HCT116 (cell line): ENCODE measurements around the gene PLEKHG5. TPM values are rescaled to one million over a fixed set of nuclear protein-coding genes. Genes with fewer than 3 reads are reported as not detected.

ENCODE experiments used
- ATAC-seq: fragments of 200-7000 bp; cut with Tn5 transposase; 2 replicates; pipeline ENCODE4 v1.9.1; 2020; ENCODE audit warnings: mild to moderate bottlenecking, moderate library complexity
- BruUV-seq: library from RNA; stranded (reverse); fragments of 400-500 nt; replicated peaks from 2 replicates; lab custom pipeline; 2021; lab: Mats Ljungman, UMichigan
- CTCF ChIA-PET: fragments of 300-600 bp; sonication (Branson Sonifier 250); formaldehyde crosslinking; loops from one replicate; lab custom pipeline; 2021; ENCODE audit warnings: antibody characterized with exemption; lab: Charles Lee
- POLR2A ChIA-PET: fragments of 300-600, 350-600 bp; sonication (Branson Sonifier 250); formaldehyde crosslinking; loops from one replicate; lab custom pipeline; 2021; ENCODE audit warnings: antibody characterized with exemption; lab: Charles Lee
- RAD21 ChIA-PET, 2 experiments: fragments of 300-600 bp; sonication (Branson Sonifier 250); formaldehyde crosslinking; loops; one replicate each; lab custom pipeline; 2023; ENCODE audit warnings: low total read pairs in 2 of 2; ENCODE audit not compliant: uncharacterized antibody in 2 of 2, unreplicated experiment in 2 of 2, low non-redundant PET in 1 of 2; lab: Charles Lee
- DNase-seq: peaks from one replicate; pipeline ENCODE4 v3.0.0-alpha.2; 2010; ENCODE audit warnings: low read depth, low spot score
- H2AFZ ChIP-seq: fragments of 200-600 bp; shearing (Covaris generic), sonication (generic); 2 replicates; pipeline ENCODE4 v1.6.1; 2017; ENCODE audit warnings: low read depth, mixed run types, mixed read lengths, antibody characterized with exemption, low read length; ENCODE audit not compliant: poor library complexity, severe bottlenecking
- H3K27ac ChIP-seq: 2 replicates; pipeline ENCODE4 v1.5.1; 2012; ENCODE audit warnings: low read depth, low read length
- H3K27me3 ChIP-seq: fragments of 200-600 bp; sonication (generic); 2 replicates; pipeline ENCODE4 v1.6.1; 2016; ENCODE audit warnings: mixed run types, low read length, mixed read lengths; ENCODE audit not compliant: insufficient read depth
- H3K36me3 ChIP-seq, 2 experiments: fragments of 200-500 bp in 1 of 2; fragments of 200-600 bp in 1 of 2; sonication (Bioruptor generic) in 1 of 2; sonication (generic) in 1 of 2; 2 replicates each; pipeline versions ENCODE4 v1.5.1 to v1.6.1; 2014 to 2016; ENCODE audit warnings: low read length in 2 of 2, inconsistent platforms in 1 of 2, mixed read lengths in 1 of 2, mixed run types in 1 of 2; ENCODE audit not compliant: insufficient read depth in 2 of 2, control insufficient read depth in 1 of 2
- H3K4me1 ChIP-seq, 2 experiments: fragments of 200-600 bp in 1 of 2; sonication (generic) in 1 of 2; 2 replicates each; pipeline versions ENCODE4 v1.5.1 to v1.6.1; 2012 to 2017; ENCODE audit warnings: low read length in 2 of 2, inconsistent platforms in 1 of 2, mild to moderate bottlenecking in 1 of 2, mixed read lengths in 1 of 2, mixed run types in 1 of 2, moderate library complexity in 1 of 2; ENCODE audit not compliant: insufficient read depth in 2 of 2, control insufficient read depth in 1 of 2
- H3K4me2 ChIP-seq: fragments of 200-600 bp; sonication (generic); 2 replicates; pipeline ENCODE4 v1.6.1; 2017; ENCODE audit warnings: mixed run types, low read length, mixed read lengths
- H3K4me3 ChIP-seq, 2 experiments: fragments of 200-600 bp in 1 of 2; sonication (generic) in 1 of 2; replicated peaks in 1 of 2; 2 replicates each; pipeline ENCODE4 v1.5.1; 2011 to 2016; ENCODE audit warnings: low read length in 2 of 2, control low read depth in 1 of 2, low read depth in 1 of 2, mild to moderate bottlenecking in 1 of 2, mixed read lengths in 1 of 2, mixed run types in 1 of 2
- H3K79me2 ChIP-seq: fragments of 200-600 bp; sonication (generic); 2 replicates; pipeline ENCODE4 v1.6.1; 2017; ENCODE audit warnings: mild to moderate bottlenecking, mixed run types, low read length, moderate library complexity, mixed read lengths; ENCODE audit not compliant: insufficient read depth
- H3K9ac ChIP-seq: fragments of 200-600 bp; sonication (generic); 2 replicates; pipeline ENCODE4 v1.6.1; 2016; ENCODE audit warnings: low read length, mixed read lengths
- H3K9me2 ChIP-seq: fragments of 200-600 bp; sonication (generic), shearing (Covaris generic); 2 replicates; pipeline ENCODE4 v1.6.1; 2017; ENCODE audit warnings: mixed run types, mild to moderate bottlenecking, moderate library complexity; ENCODE audit not compliant: insufficient read depth
- H3K9me3 ChIP-seq, 2 experiments: fragments of 200-500 bp in 1 of 2; fragments of 200-600 bp in 1 of 2; sonication (Bioruptor generic) in 1 of 2; sonication (generic) in 1 of 2; 2 replicates each; pipeline ENCODE4 v1.6.1; 2014 to 2017; ENCODE audit warnings: low read length in 2 of 2, mixed read lengths in 2 of 2, inconsistent platforms in 1 of 2, low read depth in 1 of 2, mild to moderate bottlenecking in 1 of 2, mixed run types in 1 of 2, moderate library complexity in 1 of 2; ENCODE audit not compliant: control insufficient read depth in 1 of 2, insufficient read depth in 1 of 2
- H4K20me1 ChIP-seq: fragments of 200-600 bp; sonication (generic), shearing (Covaris generic); 2 replicates; pipeline ENCODE4 v1.6.1; 2017; ENCODE audit warnings: mixed run types, mild to moderate bottlenecking, moderate library complexity; ENCODE audit not compliant: insufficient read depth
- CEBPB ChIP-seq: IDR thresholded peaks from 2 replicates; pipeline ENCODE4 v1.6.1; 2012; ENCODE audit warnings: low read depth
- CTCF ChIP-seq, 3 experiments: fragments of 200-600 bp in 1 of 3; sonication (generic) in 1 of 3; IDR thresholded peaks in 2 of 3; conservative IDR thresholded peaks in 1 of 3; 2 replicates each; pipeline ENCODE4 v1.5.1; 2012 to 2017; ENCODE audit warnings: low read depth in 2 of 3, low read length in 2 of 3, antibody characterized with exemption in 1 of 3, borderline replicate concordance in 1 of 3, control low read depth in 1 of 3, mild to moderate bottlenecking in 1 of 3, mixed read lengths in 1 of 3, mixed run types in 1 of 3, moderate library complexity in 1 of 3; ENCODE audit not compliant: insufficient read depth in 1 of 3
- EGR1 ChIP-seq: IDR thresholded peaks from 2 replicates; pipeline ENCODE4 v1.6.1; 2012; ENCODE audit warnings: low read depth
- ELF1 ChIP-seq: IDR thresholded peaks from 2 replicates; pipeline ENCODE4 v1.6.1; 2012; ENCODE audit warnings: low read depth, borderline replicate concordance
- EZH2 ChIP-seq: fragments of 200-600 bp; sonication (generic); IDR thresholded peaks from 2 replicates; pipeline ENCODE4 v1.6.1; 2017; ENCODE audit warnings: antibody characterized with exemption, mixed run types
- JUND ChIP-seq: IDR thresholded peaks from 2 replicates; pipeline ENCODE4 v1.6.1; 2012
- POLR2A ChIP-seq: IDR thresholded peaks from 2 replicates; pipeline ENCODE4 v1.7.0; 2011; ENCODE audit warnings: borderline replicate concordance; ENCODE audit not compliant: insufficient read depth, insufficient read length; ENCODE audit errors: extremely low read depth
- POLR2AphosphoS5 ChIP-seq: IDR thresholded peaks from 2 replicates; pipeline ENCODE4 v1.6.1; 2011; ENCODE audit warnings: mild to moderate bottlenecking, low read depth, low read length, moderate library complexity
- RAD21 ChIP-seq: IDR thresholded peaks from 2 replicates; pipeline ENCODE4 v1.6.1; 2012; ENCODE audit warnings: low read depth, mild to moderate bottlenecking
- SRF ChIP-seq: IDR thresholded peaks from 2 replicates; pipeline ENCODE4 v1.6.1; 2012; ENCODE audit warnings: low read depth
- TCF7L2 ChIP-seq: IDR thresholded peaks from 2 replicates; pipeline ENCODE4 v1.7.0; 2011; ENCODE audit warnings: borderline replicate concordance, inconsistent platforms; ENCODE audit not compliant: insufficient read depth, insufficient read length; ENCODE audit errors: extremely low read depth
- YY1 ChIP-seq: IDR thresholded peaks from 2 replicates; pipeline ENCODE4 v1.6.1; 2011; ENCODE audit warnings: low read length, low read depth, moderate library complexity, mild to moderate bottlenecking; ENCODE audit not compliant: insufficient replicate concordance; ENCODE audit errors: extremely low read depth
- ZBTB33 ChIP-seq: IDR thresholded peaks from 2 replicates; pipeline ENCODE4 v1.6.1; 2011; ENCODE audit warnings: mild to moderate bottlenecking, low read length, moderate library complexity; ENCODE audit not compliant: insufficient replicate concordance; ENCODE audit errors: extremely low read depth
- ZFX ChIP-seq: fragments of 450-650 bp; IDR thresholded peaks from 2 replicates; pipeline ENCODE4 v1.6.1; 2017
- ZNF274 ChIP-seq: fragments of 200-500 bp; sonication (Bioruptor generic); IDR thresholded peaks from 2 replicates; pipeline ENCODE4 v1.6.1; 2014; ENCODE audit warnings: mild to moderate bottlenecking, low read depth, low read length, inconsistent platforms
- intact Hi-C: fragments of 100-400 bp; cut with micrococcal nuclease; formaldehyde crosslinking; loops from 2 replicates; pipeline ENCODE4 v1.10.0; 2022
- total RNA-seq: library from RNA; stranded (reverse); gene quantifications from one replicate; pipeline ENCODE4 v1.2.1, GENCODE V29; 2021; ENCODE audit not compliant: unreplicated experiment
- TF ChIP-seq, protein P1 (sequence below): IDR thresholded peaks from 2 replicates; pipeline ENCODE4 v1.6.1; 2012

The PLEKHG5 gene
- total RNA-seq, 1 experiment from 2014 or later, result 33.0 TPM

GRCh38 chr1:6531996-6532395 lies 40.5 kb upstream of the PLEKHG5 start (continued):
- no peak for TF ChIP-seq POLR2AphosphoS5

GRCh38 chr1:6530504-6531160 lies 39.2 kb upstream of the PLEKHG5 start:
- no peaks in the 10 kb centered on the region for H3K9me3 ChIP-seq
- H4K20me1 ChIP-seq, result no peaks in the 10 kb centered on the region
- ATAC-seq (no peak), DNase-seq (no peak)
- no peak overlapping the region for H3K9ac ChIP-seq
- H3K9me2 ChIP-seq, result no peaks in the 10 kb centered on the region
- no peak overlapping the region for H3K4me3 ChIP-seq
- H3K36me3 ChIP-seq, result peaks cover 30 to 62% of the 10 kb centered on the region in 2 experiments
- H3K4me2 ChIP-seq, result no peak overlapping the region
- ChIA-PET RAD21 (no interaction called here), POLR2A (no interaction called here), CTCF (no interaction called here)
- no peak overlapping the region for H3K27ac ChIP-seq
- H2AFZ ChIP-seq, result no peak overlapping the region
- no peak for TF ChIP-seq JUND
- TF ChIP-seq POLR2A, result no peak
- TF ChIP-seq EGR1, result no peak
- TF ChIP-seq, protein P1, sequence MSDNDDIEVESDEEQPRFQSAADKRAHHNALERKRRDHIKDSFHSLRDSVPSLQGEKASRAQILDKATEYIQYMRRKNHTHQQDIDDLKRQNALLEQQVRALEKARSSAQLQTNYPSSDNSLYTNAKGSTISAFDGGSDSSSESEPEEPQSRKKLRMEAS, result no peak
- TF ChIP-seq YY1, result no peak
- no peak for TF ChIP-seq ZFX
- no peak for TF ChIP-seq CTCF (IDR thresholded peaks at IDR 0.05 in 2 of 3, conservative IDR thresholded peaks at IDR 0.05 in 1 of 3; ENCODE audit: borderline replicate concordance in 1 of 3, insufficient read depth in 1 of 3, low read depth in 2 of 3, low read length in 2 of 3)
- no peak for TF ChIP-seq RAD21
- no peak for TF ChIP-seq SRF
- no peak for TF ChIP-seq ZNF274
- TF ChIP-seq TCF7L2, result no peak
- no peak for TF ChIP-seq ELF1
- TF ChIP-seq POLR2AphosphoS5, result no peak
- TF ChIP-seq EZH2, result no peak
- no peak for TF ChIP-seq ZBTB33
- TF ChIP-seq CEBPB, result no peak
- no peaks in the 10 kb centered on the region for H3K27me3 ChIP-seq
- H3K4me1 ChIP-seq, result no peaks in the 10 kb centered on the region
- no TSS peak for BruUV-seq
- intact Hi-C loops, result no loop called here
- H3K79me2 ChIP-seq, result peaks cover 16% of the 10 kb centered on the region
